Ectodermal cell (in vitro differentiated cells): ENCODE results near the gene PPARD.

Experiments used
- H3K27ac ChIP-seq: 2 replicates; pipeline ENCODE4 v1.7.0; 2013; ENCODE audit warnings: mild to moderate bottlenecking, low read depth, low read length; ENCODE audit not compliant: insufficient read depth, poor library complexity, severe bottlenecking
- H3K27me3 ChIP-seq: 2 replicates; pipeline ENCODE4 v1.7.0; 2013; ENCODE audit warnings: mild to moderate bottlenecking, low read length; ENCODE audit not compliant: insufficient read depth, control insufficient read depth, poor library complexity, severe bottlenecking
- H3K36me3 ChIP-seq: one replicate; pipeline ENCODE4 v1.7.0; 2013; ENCODE audit warnings: low read length; ENCODE audit not compliant: control insufficient read depth, insufficient read depth
- H3K4me1 ChIP-seq: one replicate; pipeline ENCODE4 v1.7.0; 2013; ENCODE audit warnings: low read length; ENCODE audit not compliant: control insufficient read depth, insufficient read depth
- H3K4me3 ChIP-seq: 2 replicates; pipeline ENCODE4 v1.7.0; 2013; ENCODE audit warnings: low read depth, low read length, control low read depth; ENCODE audit not compliant: insufficient read depth
- H3K9me3 ChIP-seq: 2 replicates; pipeline ENCODE4 v1.7.0; 2013; ENCODE audit warnings: mild to moderate bottlenecking, low read length, moderate library complexity; ENCODE audit not compliant: control insufficient read depth
- WGBS, 2 experiments: methylation state at CpG; one replicate each; pipeline ENCODE4 v1.1.7; 2013; ENCODE audit warnings: missing lambda C conversion rate in 2 of 2; 5-methylcytosine and 5-hydroxymethylcytosine counted together

PPARD gene

GRCh38 chr6:35368038-35368887 is 25.9 kb downstream of the PPARD start:
- 87 to 97% methylated on average over 2 of the region's 2 CpGs for WGBS, 2 experiments
- no peaks in the 10 kb centered on the region for H3K27me3 ChIP-seq
- H3K27ac ChIP-seq = no peak overlapping the region

DNA sequence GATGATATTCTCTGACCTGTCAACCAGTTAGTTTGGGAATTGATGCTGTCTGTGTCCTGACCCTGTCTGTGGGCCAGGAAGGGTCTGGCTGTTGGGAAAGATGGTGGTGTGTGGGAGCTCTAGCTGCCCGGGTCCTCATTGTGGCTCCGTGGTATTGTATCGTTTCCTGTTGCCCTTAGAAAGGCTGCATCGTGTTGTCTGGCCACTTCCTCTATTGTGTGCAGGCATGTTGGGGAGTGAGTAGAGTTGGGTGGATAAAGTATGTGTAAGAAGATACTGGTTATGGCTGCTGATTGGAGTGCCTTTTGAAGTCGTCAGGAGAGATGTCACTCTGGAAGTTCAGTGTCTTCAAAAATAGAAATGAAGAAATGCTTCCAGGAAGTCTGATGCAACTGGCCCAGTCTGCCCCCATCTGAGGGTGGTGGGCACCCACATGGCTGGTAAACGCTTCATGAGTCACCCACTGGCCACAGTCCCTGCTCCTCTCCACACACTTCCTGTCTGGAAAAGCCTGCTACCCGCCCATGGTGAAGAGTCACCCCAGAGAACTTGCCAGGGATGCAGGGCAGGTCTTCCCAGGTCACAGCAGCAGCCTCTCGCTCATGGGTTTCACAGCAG is 27.9 kb downstream of the PPARD start:
- no peak overlapping the region for H3K27ac ChIP-seq
- no peaks in the 10 kb centered on the region for H3K9me3 ChIP-seq
- no peaks in the 10 kb centered on the region for H3K4me1 ChIP-seq
- 90% methylated on average over 8 of the region's 8 CpGs for WGBS, 2 experiments
- H3K36me3 ChIP-seq = no peaks in the 10 kb centered on the region
- H3K4me3 ChIP-seq = no peak overlapping the region
- no peaks in the 10 kb centered on the region for H3K27me3 ChIP-seq

More at GRCh38 chr6:35368038-35368887, 25.9 kb downstream of the PPARD start:
- Histone ChIP-seq H3K4me1 (no peaks in the 10 kb centered on the region), H3K36me3 (no peaks in the 10 kb centered on the region), H3K4me3 (no peak overlapping the region), H3K9me3 (no peaks in the 10 kb centered on the region)

DNA sequence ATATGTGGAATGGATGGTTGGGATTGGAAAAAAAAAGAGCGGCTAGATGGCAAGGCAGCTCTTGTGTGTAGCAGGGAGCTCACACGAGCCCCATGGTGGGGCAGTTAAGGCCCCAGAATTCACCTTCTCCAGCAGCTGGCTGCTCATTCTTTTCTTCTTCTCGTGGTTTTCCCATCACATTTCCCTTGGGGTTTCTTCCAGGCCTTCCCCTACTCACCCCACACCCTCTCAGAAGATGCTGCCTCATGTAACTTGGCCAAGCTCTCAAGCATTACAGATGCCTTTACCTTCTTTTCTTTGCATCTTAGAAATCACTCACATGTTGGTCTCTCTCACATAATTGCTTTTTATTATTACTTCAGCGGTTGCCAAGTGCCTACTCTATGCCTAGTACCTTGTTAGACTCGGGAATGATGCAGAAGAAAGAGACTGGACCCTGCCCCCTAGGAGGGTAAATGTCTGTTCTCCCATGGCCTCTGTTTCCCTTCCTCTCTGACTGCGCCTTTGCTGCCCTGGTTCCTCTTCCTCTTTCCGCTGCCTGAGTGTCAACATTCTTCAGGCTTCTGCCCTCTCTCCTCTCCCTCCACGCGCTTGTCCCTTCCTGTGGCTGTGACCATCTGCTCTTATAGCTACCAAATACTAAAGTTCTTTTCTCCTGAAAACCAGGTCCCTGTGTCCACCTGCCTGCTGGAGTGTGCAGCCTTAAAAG is 28.6 kb downstream of the PPARD start:
- 88% methylated on average over 9 of the region's 9 CpGs for WGBS, 2 experiments
- Histone ChIP-seq H3K27ac (no peak overlapping the region), H3K36me3 (no peaks in the 10 kb centered on the region), H3K4me1 (no peaks in the 10 kb centered on the region), H3K9me3 (no peaks in the 10 kb centered on the region), H3K4me3 (no peak overlapping the region), H3K27me3 (no peaks in the 10 kb centered on the region)

GRCh38 chr6:35371494-35372262 is 29.3 kb downstream of the PPARD start:
- Histone ChIP-seq H3K4me1 (no peaks in the 10 kb centered on the region), H3K36me3 (no peaks in the 10 kb centered on the region), H3K4me3 (no peak overlapping the region), H3K9me3 (no peaks in the 10 kb centered on the region), H3K27ac (no peak overlapping the region), H3K27me3 (no peaks in the 10 kb centered on the region)
- WGBS, 2 experiments = 92 to 94% methylated on average over 8 of the region's 8 CpGs

GRCh38 chr6:35372633-35373032 is 30.3 kb downstream of the PPARD start:
- Histone ChIP-seq H3K9me3 (no peaks in the 10 kb centered on the region), H3K36me3 (no peaks in the 10 kb centered on the region), H3K4me1 (no peaks in the 10 kb centered on the region), H3K27ac (no peak overlapping the region), H3K27me3 (no peaks in the 10 kb centered on the region), H3K4me3 (no peak overlapping the region)

- H3K27me3 ChIP-seq = no peaks in the 10 kb centered on the region
- 96 to 100% methylated on average over 2 of the region's 2 CpGs for WGBS, 2 experiments
- H3K9me3 ChIP-seq = no peaks in the 10 kb centered on the region
- no peaks in the 10 kb centered on the region for H3K36me3 ChIP-seq
- no peak overlapping the region for H3K27ac ChIP-seq
- no peak overlapping the region for H3K4me3 ChIP-seq
- no peaks in the 10 kb centered on the region for H3K4me1 ChIP-seq
These were observed 33.9 kb downstream of the PPARD start for GRCh38 chr6:35376281-35376680.

DNA sequence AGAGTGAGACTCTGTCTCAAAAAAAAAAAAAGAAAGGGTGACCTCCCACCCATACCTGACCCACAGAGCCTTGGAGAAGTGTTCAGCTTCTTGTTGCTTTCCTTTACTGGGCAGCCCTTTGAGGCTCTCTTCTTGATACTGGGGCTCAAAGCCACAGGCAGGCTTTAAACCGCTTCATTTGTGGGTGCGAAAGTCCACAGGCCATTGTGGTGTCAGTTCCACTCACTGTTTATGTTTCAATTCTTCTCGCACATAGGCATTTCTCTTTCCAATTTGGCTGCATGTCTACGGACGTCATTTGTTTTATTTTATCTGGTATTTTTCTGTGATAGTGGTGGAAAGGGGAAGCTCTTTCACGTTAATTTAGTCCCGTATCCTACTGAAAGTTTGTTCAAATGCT is 34.6 kb downstream of the PPARD start:
- Histone ChIP-seq H3K27me3 (no peaks in the 10 kb centered on the region), H3K9me3 (no peaks in the 10 kb centered on the region), H3K36me3 (no peaks in the 10 kb centered on the region), H3K4me1 (no peaks in the 10 kb centered on the region), H3K4me3 (no peak overlapping the region), H3K27ac (no peak overlapping the region)
- 94 to 95% methylated on average over 7 of the region's 7 CpGs for WGBS, 2 experiments

GRCh38 chr6:35378261-35378660 is 35.9 kb downstream of the PPARD start:
- no peaks in the 10 kb centered on the region for H3K27me3 ChIP-seq
- H3K4me1 ChIP-seq = no peaks in the 10 kb centered on the region
- peaks cover 2% of the 10 kb centered on the region for H3K9me3 ChIP-seq
- no peak overlapping the region for H3K4me3 ChIP-seq
- no peaks in the 10 kb centered on the region for H3K36me3 ChIP-seq
- H3K27ac ChIP-seq = no peak overlapping the region
- WGBS, 2 experiments = 81 to 97% methylated on average over 2 of the region's 2 CpGs

DNA sequence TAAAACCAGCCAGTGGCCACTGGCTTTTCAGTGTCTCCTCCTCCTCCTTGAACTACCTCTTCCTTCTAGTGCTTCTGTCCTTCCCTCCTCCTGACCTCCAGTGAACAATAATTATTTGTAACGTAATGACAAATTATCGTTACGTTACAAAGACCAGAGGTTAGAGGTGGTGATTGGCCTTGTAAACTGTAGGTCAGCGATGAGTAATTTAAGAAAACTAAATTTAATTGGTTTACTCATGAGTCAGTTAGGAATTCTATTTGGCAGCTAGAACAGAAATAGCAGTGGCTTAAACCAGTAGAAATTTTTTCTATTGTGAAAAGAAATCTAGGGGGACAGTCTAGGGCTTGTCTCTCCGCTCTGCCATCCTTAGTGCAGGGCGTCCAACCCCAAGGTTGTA is 38.8 kb downstream of the PPARD start:
- no peaks in the 10 kb centered on the region for H3K27me3 ChIP-seq
- H3K36me3 ChIP-seq = no peaks in the 10 kb centered on the region
- H3K9me3 ChIP-seq = peaks cover 2% of the 10 kb centered on the region
- no peak overlapping the region for H3K4me3 ChIP-seq
- 98 to 99% methylated on average over 6 of the region's 6 CpGs for WGBS, 2 experiments
- no peaks in the 10 kb centered on the region for H3K4me1 ChIP-seq
- no peak overlapping the region for H3K27ac ChIP-seq

GRCh38 chr6:35382015-35382414 is 39.7 kb downstream of the PPARD start:
- no peaks in the 10 kb centered on the region for H3K27me3 ChIP-seq
- peaks cover 2% of the 10 kb centered on the region for H3K9me3 ChIP-seq
- no peak overlapping the region for H3K27ac ChIP-seq
- no peaks in the 10 kb centered on the region for H3K36me3 ChIP-seq
- no peaks in the 10 kb centered on the region for H3K4me1 ChIP-seq
- no peak overlapping the region for H3K4me3 ChIP-seq
- WGBS, 2 experiments = 92 to 94% methylated on average over 5 of the region's 6 CpGs
